SK-N-SH treated with all-trans-retinoic acid at 6 μM for 48 hours (cell line): Measurements from ENCODE around the gene SLK.

Experiments used
- ATAC-seq: fragments of 200-7000 bp; cut with Tn5 transposase; 3 replicates; pipeline ENCODE4 v1.9.1; 2020; ENCODE audit warnings: mild to moderate bottlenecking, moderate library complexity
- ARNTL ChIP-seq: fragments of 450-650 bp; formaldehyde crosslinking; IDR thresholded peaks from 2 replicates; pipeline ENCODE4 v1.5.0; 2020; ENCODE audit warnings: low read depth, mild to moderate bottlenecking, moderate library complexity, borderline replicate concordance
- BACH2 ChIP-seq: fragments of 250-450 bp; sonication (Bioruptor Pico); IDR thresholded peaks from 2 replicates; pipeline ENCODE4 v1.9.0; 2021; ENCODE audit warnings: mild to moderate bottlenecking, borderline replicate concordance
- CSDC2 ChIP-seq: fragments of 250-450 bp; sonication (Bioruptor Pico); IDR thresholded peaks from 2 replicates; pipeline ENCODE4 v1.5.0; 2020; ENCODE audit warnings: mild to moderate bottlenecking, moderate library complexity
- ESRRG ChIP-seq: fragments of 250-450 bp; sonication (Bioruptor Pico); IDR thresholded peaks from 2 replicates; pipeline ENCODE4 v1.6.1; 2021; ENCODE audit warnings: mild to moderate bottlenecking
- GLIS3 ChIP-seq: fragments of 250-450 bp; sonication (Bioruptor Pico); IDR thresholded peaks from 2 replicates; pipeline ENCODE4 v1.5.0; 2020; ENCODE audit warnings: mild to moderate bottlenecking, moderate library complexity
- ISL1 ChIP-seq: fragments of 250-450 bp; sonication (Bioruptor Pico); IDR thresholded peaks from 2 replicates; pipeline ENCODE4 v2.1.2; 2022; ENCODE audit warnings: mild to moderate bottlenecking, moderate library complexity
- OSR1 ChIP-seq: fragments of 250-450 bp; sonication (Bioruptor Pico); IDR thresholded peaks from 2 replicates; pipeline ENCODE4 v1.8.0; 2022; ENCODE audit warnings: moderate library complexity, mild to moderate bottlenecking, inconsistent platforms
- PPARA ChIP-seq: fragments of 250-450 bp; sonication (Bioruptor Pico); IDR thresholded peaks from 2 replicates; pipeline ENCODE4 v1.5.0; 2020; ENCODE audit warnings: mild to moderate bottlenecking, borderline replicate concordance
- RARB ChIP-seq: fragments of 250-450 bp; sonication (Bioruptor Pico); IDR thresholded peaks from 2 replicates; pipeline ENCODE4 v1.8.0; 2021; ENCODE audit warnings: mild to moderate bottlenecking, moderate library complexity
- SNAI2 ChIP-seq: fragments of 250-450 bp; sonication (Bioruptor Pico); IDR thresholded peaks from 2 replicates; pipeline ENCODE4 v1.5.0; 2020; ENCODE audit warnings: mild to moderate bottlenecking, moderate library complexity
- TCF4 ChIP-seq: fragments of 250-450 bp; sonication (Bioruptor Pico); IDR thresholded peaks from 2 replicates; pipeline ENCODE4 v1.8.0; 2021; ENCODE audit warnings: mild to moderate bottlenecking, moderate library complexity, borderline replicate concordance
- ZC3H10 ChIP-seq: fragments of 250-450 bp; sonication (Bioruptor Pico); IDR thresholded peaks from 2 replicates; pipeline ENCODE4 v1.5.1; 2021; ENCODE audit warnings: mild to moderate bottlenecking, moderate library complexity
- ZFP3 ChIP-seq: fragments of 250-450 bp; sonication (Bioruptor Pico); IDR thresholded peaks from 2 replicates; pipeline ENCODE4 v1.5.0; 2020; ENCODE audit warnings: mild to moderate bottlenecking, moderate library complexity
- ZFP30 ChIP-seq: fragments of 450-650 bp; formaldehyde crosslinking; IDR thresholded peaks from 2 replicates; pipeline ENCODE4 v1.5.0; 2022; ENCODE audit warnings: mild to moderate bottlenecking, moderate library complexity
- ZNF565 ChIP-seq: fragments of 450-650 bp; formaldehyde crosslinking; conservative IDR thresholded peaks from 2 replicates; pipeline ENCODE4 v1.5.0; 2020; ENCODE audit warnings: low read depth, mild to moderate bottlenecking, moderate library complexity
- ZNF70 ChIP-seq: fragments of 450-650 bp; formaldehyde crosslinking; IDR thresholded peaks from 2 replicates; pipeline ENCODE4 v1.5.0; 2020; ENCODE audit warnings: mild to moderate bottlenecking, moderate library complexity
- ZNF8 ChIP-seq: fragments of 450-650 bp; formaldehyde crosslinking; IDR thresholded peaks from 2 replicates; pipeline ENCODE4 v1.5.0; 2020; ENCODE audit warnings: mild to moderate bottlenecking, moderate library complexity
- TF ChIP-seq, protein P1 (sequence below): fragments of 250-450 bp; sonication (Bioruptor Pico); IDR thresholded peaks from 2 replicates; pipeline ENCODE4 v1.5.0; 2020; ENCODE audit warnings: mild to moderate bottlenecking, moderate library complexity
- TF ChIP-seq, protein P2 (sequence below): fragments of 250-450 bp; sonication (Bioruptor Pico); IDR thresholded peaks from 2 replicates; pipeline ENCODE4 v1.8.0; 2021; ENCODE audit warnings: low read depth, mild to moderate bottlenecking, moderate library complexity, borderline replicate concordance
- TF ChIP-seq, protein P3 (sequence below): fragments of 250-450 bp; sonication (Bioruptor Pico); IDR thresholded peaks from 2 replicates; pipeline ENCODE4 v1.8.0; 2020; ENCODE audit warnings: mild to moderate bottlenecking, moderate library complexity, borderline replicate concordance
- TF ChIP-seq, protein P4 (sequence below): fragments of 250-450 bp; sonication (Bioruptor Pico); IDR thresholded peaks from 2 replicates; pipeline ENCODE4 v1.5.1; 2020; ENCODE audit warnings: low read depth, mild to moderate bottlenecking, moderate library complexity
- TF ChIP-seq, protein P5 (sequence below): fragments of 250-450 bp; sonication (Bioruptor Pico); IDR thresholded peaks from 2 replicates; pipeline ENCODE4 v1.5.1; 2021; ENCODE audit warnings: mild to moderate bottlenecking, moderate library complexity

Gene SLK

DNA sequence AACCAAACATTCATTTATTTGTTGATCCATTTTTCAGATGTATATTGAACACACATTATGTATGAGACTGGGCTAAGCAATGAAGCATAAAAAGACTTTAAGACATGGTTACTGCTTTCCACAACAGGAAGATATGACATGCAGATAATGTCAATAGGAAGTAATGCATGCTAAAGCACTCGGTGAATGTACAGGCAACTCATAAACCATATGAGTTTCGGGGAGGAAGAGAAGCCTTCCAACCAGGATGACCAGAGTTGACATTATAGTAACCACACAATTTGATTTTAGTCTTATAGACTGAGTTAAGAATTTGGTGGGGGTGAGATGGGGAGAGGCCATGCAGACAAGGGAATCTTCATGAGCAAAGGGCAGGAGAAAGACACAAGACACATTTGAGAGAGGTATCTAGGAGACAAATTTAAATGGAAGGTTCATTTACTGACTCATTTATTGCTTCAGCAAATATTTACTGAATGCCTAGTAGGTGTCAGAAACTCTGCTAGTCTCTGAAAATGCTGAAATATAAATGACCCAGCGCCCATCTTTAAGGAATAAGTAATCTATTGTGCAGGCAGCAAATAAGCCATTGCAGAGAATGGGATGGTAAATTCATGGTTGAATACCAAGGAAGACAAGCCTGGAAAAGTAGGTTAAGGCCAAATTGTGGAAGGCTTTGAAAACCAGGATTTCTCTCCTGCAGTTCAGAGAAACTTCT lies 19.0 kb upstream of the SLK start:
- ATAC-seq = no peak
- TF ChIP-seq OSR1 (no peak), PPARA (CRISPR knock-in tag) (no peak), BACH2 (CRISPR knock-in tag) (no peak), ZNF70 (CRISPR knock-in tag) (no peak), ESRRG (CRISPR knock-in tag) (no peak), ZNF565 (CRISPR knock-in tag) (no peak), RARB (CRISPR knock-in tag) (no peak), ISL1 (CRISPR knock-in tag) (no peak), CSDC2 (no peak), ZFP30 (CRISPR knock-in tag) (no peak), ZNF8 (CRISPR knock-in tag) (no peak), SNAI2 (CRISPR knock-in tag) (no peak)
- TF ChIP-seq, protein P1, sequence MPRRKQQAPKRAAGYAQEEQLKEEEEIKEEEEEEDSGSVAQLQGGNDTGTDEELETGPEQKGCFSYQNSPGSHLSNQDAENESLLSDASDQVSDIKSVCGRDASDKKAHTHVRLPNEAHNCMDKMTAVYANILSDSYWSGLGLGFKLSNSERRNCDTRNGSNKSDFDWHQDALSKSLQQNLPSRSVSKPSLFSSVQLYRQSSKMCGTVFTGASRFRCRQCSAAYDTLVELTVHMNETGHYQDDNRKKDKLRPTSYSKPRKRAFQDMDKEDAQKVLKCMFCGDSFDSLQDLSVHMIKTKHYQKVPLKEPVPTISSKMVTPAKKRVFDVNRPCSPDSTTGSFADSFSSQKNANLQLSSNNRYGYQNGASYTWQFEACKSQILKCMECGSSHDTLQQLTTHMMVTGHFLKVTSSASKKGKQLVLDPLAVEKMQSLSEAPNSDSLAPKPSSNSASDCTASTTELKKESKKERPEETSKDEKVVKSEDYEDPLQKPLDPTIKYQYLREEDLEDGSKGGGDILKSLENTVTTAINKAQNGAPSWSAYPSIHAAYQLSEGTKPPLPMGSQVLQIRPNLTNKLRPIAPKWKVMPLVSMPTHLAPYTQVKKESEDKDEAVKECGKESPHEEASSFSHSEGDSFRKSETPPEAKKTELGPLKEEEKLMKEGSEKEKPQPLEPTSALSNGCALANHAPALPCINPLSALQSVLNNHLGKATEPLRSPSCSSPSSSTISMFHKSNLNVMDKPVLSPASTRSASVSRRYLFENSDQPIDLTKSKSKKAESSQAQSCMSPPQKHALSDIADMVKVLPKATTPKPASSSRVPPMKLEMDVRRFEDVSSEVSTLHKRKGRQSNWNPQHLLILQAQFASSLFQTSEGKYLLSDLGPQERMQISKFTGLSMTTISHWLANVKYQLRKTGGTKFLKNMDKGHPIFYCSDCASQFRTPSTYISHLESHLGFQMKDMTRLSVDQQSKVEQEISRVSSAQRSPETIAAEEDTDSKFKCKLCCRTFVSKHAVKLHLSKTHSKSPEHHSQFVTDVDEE (CRISPR knock-in tag) = no peak
- TF ChIP-seq, protein P2, sequence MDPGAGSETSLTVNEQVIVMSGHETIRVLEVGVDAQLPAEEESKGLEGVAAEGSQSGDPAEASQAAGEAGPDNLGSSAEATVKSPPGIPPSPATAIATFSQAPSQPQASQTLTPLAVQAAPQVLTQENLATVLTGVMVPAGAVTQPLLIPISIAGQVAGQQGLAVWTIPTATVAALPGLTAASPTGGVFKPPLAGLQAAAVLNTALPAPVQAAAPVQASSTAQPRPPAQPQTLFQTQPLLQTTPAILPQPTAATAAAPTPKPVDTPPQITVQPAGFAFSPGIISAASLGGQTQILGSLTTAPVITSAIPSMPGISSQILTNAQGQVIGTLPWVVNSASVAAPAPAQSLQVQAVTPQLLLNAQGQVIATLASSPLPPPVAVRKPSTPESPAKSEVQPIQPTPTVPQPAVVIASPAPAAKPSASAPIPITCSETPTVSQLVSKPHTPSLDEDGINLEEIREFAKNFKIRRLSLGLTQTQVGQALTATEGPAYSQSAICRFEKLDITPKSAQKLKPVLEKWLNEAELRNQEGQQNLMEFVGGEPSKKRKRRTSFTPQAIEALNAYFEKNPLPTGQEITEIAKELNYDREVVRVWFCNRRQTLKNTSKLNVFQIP (CRISPR knock-in tag) = no peak

DNA sequence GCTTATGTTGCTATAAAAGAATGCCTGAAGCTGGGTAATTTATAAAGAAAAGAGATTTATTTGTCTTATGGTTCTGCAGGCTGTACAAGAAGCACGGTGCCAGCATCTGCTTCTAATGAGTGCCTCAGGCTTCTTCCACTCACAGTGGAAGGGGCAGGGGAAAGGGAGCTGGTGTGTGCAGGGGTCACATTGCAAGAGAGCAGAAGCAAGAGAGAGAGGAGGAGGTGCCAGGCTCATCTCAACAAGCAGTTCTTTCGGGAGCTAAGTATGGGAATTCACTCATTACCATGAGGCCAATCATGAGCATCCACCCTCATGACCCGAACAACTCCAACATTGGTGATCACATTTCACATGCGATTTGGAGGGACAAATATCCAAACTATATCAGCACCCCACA lies 17.2 kb upstream of the SLK start:
- TF ChIP-seq ZNF70 (CRISPR knock-in tag) (peak; percentile 89), ESRRG (CRISPR knock-in tag) (no peak)
- TF ChIP-seq, all 23 proteins: peak for 1
- no peak for ATAC-seq

DNA sequence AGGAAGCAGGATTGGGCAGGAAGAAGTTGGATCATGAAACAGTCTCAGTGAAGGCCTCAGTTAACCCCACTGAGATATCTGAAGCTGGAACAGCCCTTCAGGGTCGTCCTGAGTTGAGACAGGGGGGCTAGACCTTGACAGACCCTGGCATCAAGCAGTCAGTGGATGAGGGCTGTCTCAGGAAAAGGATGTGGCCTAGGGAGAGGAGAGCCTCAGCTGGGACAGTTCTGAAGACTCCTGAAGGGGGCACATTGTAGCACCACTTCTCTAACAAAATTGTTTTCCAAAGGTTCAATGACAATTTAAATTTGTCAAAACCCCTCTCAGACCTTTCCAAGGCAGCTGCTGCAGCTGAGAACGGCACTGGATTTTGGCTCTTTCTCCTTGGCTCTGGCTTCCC lies 15.8 kb upstream of the SLK start:
- ATAC-seq = no peak
- TF ChIP-seq, protein P2 (CRISPR knock-in tag) = no peak
- no peak for TF ChIP-seq OSR1
- TF ChIP-seq, protein P3, sequence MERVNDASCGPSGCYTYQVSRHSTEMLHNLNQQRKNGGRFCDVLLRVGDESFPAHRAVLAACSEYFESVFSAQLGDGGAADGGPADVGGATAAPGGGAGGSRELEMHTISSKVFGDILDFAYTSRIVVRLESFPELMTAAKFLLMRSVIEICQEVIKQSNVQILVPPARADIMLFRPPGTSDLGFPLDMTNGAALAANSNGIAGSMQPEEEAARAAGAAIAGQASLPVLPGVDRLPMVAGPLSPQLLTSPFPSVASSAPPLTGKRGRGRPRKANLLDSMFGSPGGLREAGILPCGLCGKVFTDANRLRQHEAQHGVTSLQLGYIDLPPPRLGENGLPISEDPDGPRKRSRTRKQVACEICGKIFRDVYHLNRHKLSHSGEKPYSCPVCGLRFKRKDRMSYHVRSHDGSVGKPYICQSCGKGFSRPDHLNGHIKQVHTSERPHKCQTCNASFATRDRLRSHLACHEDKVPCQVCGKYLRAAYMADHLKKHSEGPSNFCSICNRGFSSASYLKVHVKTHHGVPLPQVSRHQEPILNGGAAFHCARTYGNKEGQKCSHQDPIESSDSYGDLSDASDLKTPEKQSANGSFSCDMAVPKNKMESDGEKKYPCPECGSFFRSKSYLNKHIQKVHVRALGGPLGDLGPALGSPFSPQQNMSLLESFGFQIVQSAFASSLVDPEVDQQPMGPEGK (CRISPR knock-in tag) = no peak
- TF ChIP-seq, protein P1 (CRISPR knock-in tag) = no peak
- TF ChIP-seq PPARA (CRISPR knock-in tag) = no peak
- TF ChIP-seq ISL1 (CRISPR knock-in tag) = no peak
- TF ChIP-seq ZNF70 (CRISPR knock-in tag) = no peak
- TF ChIP-seq ZNF565 (CRISPR knock-in tag) = no peak
- TF ChIP-seq, protein P4, sequence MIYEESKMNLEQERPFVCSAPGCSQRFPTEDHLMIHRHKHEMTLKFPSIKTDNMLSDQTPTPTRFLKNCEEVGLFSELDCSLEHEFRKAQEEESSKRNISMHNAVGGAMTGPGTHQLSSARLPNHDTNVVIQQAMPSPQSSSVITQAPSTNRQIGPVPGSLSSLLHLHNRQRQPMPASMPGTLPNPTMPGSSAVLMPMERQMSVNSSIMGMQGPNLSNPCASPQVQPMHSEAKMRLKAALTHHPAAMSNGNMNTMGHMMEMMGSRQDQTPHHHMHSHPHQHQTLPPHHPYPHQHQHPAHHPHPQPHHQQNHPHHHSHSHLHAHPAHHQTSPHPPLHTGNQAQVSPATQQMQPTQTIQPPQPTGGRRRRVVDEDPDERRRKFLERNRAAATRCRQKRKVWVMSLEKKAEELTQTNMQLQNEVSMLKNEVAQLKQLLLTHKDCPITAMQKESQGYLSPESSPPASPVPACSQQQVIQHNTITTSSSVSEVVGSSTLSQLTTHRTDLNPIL (CRISPR knock-in tag) = no peak
- no peak for TF ChIP-seq GLIS3 (CRISPR knock-in tag)
- no peak for TF ChIP-seq SNAI2 (CRISPR knock-in tag)
- no peak for TF ChIP-seq RARB (CRISPR knock-in tag)
- TF ChIP-seq, protein P5, sequence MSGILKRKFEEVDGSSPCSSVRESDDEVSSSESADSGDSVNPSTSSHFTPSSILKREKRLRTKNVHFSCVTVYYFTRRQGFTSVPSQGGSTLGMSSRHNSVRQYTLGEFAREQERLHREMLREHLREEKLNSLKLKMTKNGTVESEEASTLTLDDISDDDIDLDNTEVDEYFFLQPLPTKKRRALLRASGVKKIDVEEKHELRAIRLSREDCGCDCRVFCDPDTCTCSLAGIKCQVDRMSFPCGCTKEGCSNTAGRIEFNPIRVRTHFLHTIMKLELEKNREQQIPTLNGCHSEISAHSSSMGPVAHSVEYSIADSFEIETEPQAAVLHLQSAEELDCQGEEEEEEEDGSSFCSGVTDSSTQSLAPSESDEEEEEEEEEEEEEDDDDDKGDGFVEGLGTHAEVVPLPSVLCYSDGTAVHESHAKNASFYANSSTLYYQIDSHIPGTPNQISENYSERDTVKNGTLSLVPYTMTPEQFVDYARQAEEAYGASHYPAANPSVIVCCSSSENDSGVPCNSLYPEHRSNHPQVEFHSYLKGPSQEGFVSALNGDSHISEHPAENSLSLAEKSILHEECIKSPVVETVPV (CRISPR knock-in tag) = no peak
- TF ChIP-seq ARNTL (CRISPR knock-in tag) = no peak
- TF ChIP-seq ESRRG (CRISPR knock-in tag) = no peak
- TF ChIP-seq ZC3H10 (CRISPR knock-in tag) = no peak
- no peak for TF ChIP-seq ZFP3 (CRISPR knock-in tag)
- no peak for TF ChIP-seq CSDC2
- no peak for TF ChIP-seq ZNF8 (CRISPR knock-in tag)
- TF ChIP-seq TCF4 = no peak
